ENCODE measurements around the gene MYMK.

DNA sequence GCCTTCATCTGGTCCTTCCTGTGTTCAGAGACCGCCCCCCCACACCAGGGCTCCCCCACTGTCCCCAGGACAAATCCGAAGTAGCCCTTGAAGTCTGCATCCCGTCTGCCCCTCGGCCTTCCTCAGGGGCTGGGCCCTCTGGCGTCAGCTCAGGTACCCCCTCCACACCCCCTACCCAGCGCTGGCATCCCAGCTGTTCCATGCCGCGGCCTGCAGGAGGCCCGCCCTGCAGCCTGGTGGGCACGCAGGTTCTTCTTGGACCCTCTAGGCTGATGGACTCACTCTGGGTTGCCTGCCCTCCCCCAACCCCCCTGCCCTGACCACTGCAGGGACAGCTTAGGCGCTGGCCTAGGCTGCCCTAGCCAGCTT is 52.5 kb downstream of the MYMK start:
- no peak for TF ChIP-seq EZH2 (IDR thresholded peaks at IDR 0.05; ENCODE audit: low read depth, unreplicated experiment)
- TF ChIP-seq, protein P1, sequence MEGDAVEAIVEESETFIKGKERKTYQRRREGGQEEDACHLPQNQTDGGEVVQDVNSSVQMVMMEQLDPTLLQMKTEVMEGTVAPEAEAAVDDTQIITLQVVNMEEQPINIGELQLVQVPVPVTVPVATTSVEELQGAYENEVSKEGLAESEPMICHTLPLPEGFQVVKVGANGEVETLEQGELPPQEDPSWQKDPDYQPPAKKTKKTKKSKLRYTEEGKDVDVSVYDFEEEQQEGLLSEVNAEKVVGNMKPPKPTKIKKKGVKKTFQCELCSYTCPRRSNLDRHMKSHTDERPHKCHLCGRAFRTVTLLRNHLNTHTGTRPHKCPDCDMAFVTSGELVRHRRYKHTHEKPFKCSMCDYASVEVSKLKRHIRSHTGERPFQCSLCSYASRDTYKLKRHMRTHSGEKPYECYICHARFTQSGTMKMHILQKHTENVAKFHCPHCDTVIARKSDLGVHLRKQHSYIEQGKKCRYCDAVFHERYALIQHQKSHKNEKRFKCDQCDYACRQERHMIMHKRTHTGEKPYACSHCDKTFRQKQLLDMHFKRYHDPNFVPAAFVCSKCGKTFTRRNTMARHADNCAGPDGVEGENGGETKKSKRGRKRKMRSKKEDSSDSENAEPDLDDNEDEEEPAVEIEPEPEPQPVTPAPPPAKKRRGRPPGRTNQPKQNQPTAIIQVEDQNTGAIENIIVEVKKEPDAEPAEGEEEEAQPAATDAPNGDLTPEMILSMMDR (conservative IDR thresholded peaks at IDR 0.05; ENCODE audit: low read depth in 2 of 2) = no peak

Data from GM23338 (cell line).